ENCODE data around the gene SOCS4. TPM values are rescaled to one million over a fixed set of nuclear protein-coding genes. Genes with fewer than 3 reads are reported as not detected.
A peak's percentile ranks its signal among the peaks of the same experiment; 100 is the strongest.
"Not testable (repeated sequence)": the region's sequence is repeated elsewhere in the genome, so short reads cannot be mapped to it uniquely, and the experiment has no call there.

SOCS4 gene
- total and polyA plus RNA-seq, 2 of the 13 experiments (the other 11 are each of a cell fraction or from before 2014, with no cell fraction given): 4.0 to 10.0 TPM

DNA sequence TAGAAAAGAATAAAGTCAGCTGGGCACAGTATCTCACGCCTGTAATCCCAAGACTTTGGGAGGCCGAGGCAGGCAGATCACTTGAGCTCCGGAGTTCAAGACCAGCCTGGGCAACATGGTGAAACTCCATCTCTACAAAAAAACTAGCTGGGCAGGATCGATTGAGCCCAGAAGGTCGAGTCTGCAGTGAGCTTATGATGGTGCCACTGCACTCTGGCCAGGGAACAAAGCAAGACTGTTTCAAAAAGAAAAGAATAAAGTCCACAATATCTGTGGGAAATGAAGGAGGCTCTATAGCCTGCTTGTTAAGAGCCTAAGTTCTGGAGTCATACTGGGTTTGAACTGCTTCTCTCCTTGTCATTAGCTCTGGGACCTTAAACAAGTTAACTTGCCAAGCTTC, 32.3 kb downstream of the SOCS4 start (continued):
- TF ChIP-seq, protein P1, sequence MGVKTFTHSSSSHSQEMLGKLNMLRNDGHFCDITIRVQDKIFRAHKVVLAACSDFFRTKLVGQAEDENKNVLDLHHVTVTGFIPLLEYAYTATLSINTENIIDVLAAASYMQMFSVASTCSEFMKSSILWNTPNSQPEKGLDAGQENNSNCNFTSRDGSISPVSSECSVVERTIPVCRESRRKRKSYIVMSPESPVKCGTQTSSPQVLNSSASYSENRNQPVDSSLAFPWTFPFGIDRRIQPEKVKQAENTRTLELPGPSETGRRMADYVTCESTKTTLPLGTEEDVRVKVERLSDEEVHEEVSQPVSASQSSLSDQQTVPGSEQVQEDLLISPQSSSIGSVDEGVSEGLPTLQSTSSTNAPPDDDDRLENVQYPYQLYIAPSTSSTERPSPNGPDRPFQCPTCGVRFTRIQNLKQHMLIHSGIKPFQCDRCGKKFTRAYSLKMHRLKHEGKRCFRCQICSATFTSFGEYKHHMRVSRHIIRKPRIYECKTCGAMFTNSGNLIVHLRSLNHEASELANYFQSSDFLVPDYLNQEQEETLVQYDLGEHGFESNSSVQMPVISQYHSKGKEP (CRISPR knock-in tag; IDR thresholded peaks at IDR 0.05): no peak
- TF ChIP-seq ZBTB33 (CRISPR knock-in tag; IDR thresholded peaks at IDR 0.05) (no peak), ZNF256 (CRISPR knock-in tag; conservative IDR thresholded peaks at IDR 0.05) (no peak), TOPORS (CRISPR knock-in tag; IDR thresholded peaks at IDR 0.05) (no peak)

GRCh38 chr14:55062517-55063351, 35.7 kb downstream of the SOCS4 start:
- H3K27me3 ChIP-seq (ENCODE audit: control insufficient read depth in 1 of 2, insufficient read depth in 2 of 2, low read length in 2 of 2): no peaks in the 10 kb centered on the region
- POLR2A ChIA-PET: no interaction called here
- no peak overlapping the region for H3K4me3 ChIP-seq (replicated peaks in 1 of 3; ENCODE audit: insufficient read depth in 1 of 3, low read depth in 2 of 3, low read length in 3 of 3)
- H3K9ac ChIP-seq (ENCODE audit: insufficient read depth, low read depth, low read length): no peak overlapping the region
- CTCF ChIA-PET (ENCODE audit: low intra/inter-chr PET ratio, low total read pairs): no interaction called here
- H3K9me3 ChIP-seq (ENCODE audit: low read length): no peaks in the 10 kb centered on the region
- no peak overlapping the region for H2AFZ ChIP-seq (ENCODE audit: low read length)
- 97% methylated on average over 11 of the region's 11 CpGs for WGBS (ENCODE audit: low lambda C conversion rate)
- ATAC-seq (no peak; the same call in 2 of the 3 replicates), FAIRE-seq (no peak), DNase-seq (ENCODE audit: low spot score) (no peak)
- peaks cover 20% of the 10 kb centered on the region for H3K4me1 ChIP-seq (ENCODE audit: insufficient read depth, low read length)
- H4K20me1 ChIP-seq (ENCODE audit: insufficient read depth, low read length): 0 out of 2 replicates have a peak, but pooled peaks cover 5% of the 10 kb centered on the region
- no peak overlapping the region for H3K4me2 ChIP-seq (ENCODE audit: low read depth, low read length)
- peak; percentile 77; the same call in 1 of the 2 replicates for TF ChIP-seq POLR2AphosphoS2 (IDR thresholded peaks at IDR 0.05; ENCODE audit: low read depth, low read length)
- peak; percentile 42 for TF ChIP-seq RBM22 (optimal IDR thresholded peaks at IDR 0.05; ENCODE audit: low read length)
- TF ChIP-seq NFKBIZ (CRISPR knock-in tag; IDR thresholded peaks at IDR 0.05): no peak
- no peak overlapping the region for H3K27ac ChIP-seq (ENCODE audit: extremely low read length, insufficient read depth, low read length)
- in situ Hi-C loops (cut with HindIII; ENCODE audit: extremely low pct_ligation_motif_present, low pct_unique_long_range_greater_than_20kb): no loop called here
- peaks cover 43% of the 10 kb centered on the region for H3K79me2 ChIP-seq (ENCODE audit: insufficient read depth, low read length)
- no TSS peak for BruUV-seq (replicated peaks)
- peaks cover 10 to 39% of the 10 kb centered on the region in 2 experiments for H3K36me3 ChIP-seq (replicated peaks in 1 of 2; ENCODE audit: control insufficient read depth in 1 of 2, insufficient read depth in 2 of 2, low read length in 2 of 2)
- intact Hi-C loops (cut with micrococcal nuclease; ENCODE audit: unreplicated experiment): no loop called here

DNA sequence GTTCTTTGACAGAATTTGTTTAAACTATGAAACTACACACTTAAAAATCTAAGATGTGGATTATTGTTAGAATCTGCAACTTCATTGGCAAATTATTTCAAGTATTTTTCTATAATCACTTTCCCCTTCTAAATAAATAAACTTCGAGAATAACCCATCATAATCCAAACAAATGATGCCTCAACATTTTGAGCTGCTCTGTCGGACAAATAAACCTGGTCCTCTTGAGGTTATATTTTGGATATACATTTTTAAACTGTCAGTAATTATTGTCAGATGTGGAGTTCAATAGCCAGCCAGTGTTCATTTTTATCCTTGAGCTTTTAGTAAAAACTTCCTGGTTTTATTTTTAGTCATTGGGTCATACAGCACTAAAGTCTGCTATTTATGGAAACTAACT, 37.9 kb downstream of the SOCS4 start:
- FAIRE-seq; H2AFZ ChIP-seq (ENCODE audit: low read length); H3K27me3 ChIP-seq (ENCODE audit: control insufficient read depth in 1 of 2, insufficient read depth in 2 of 2, low read length in 2 of 2); ATAC-seq; CTCF ChIA-PET (ENCODE audit: low intra/inter-chr PET ratio, low total read pairs); H4K20me1 ChIP-seq (ENCODE audit: insufficient read depth, low read length); POLR2A ChIA-PET; intact Hi-C loops (cut with micrococcal nuclease; ENCODE audit: unreplicated experiment); H3K9me3 ChIP-seq (ENCODE audit: low read length); H3K9ac ChIP-seq (ENCODE audit: insufficient read depth, low read depth, low read length); in situ Hi-C loops (cut with HindIII; ENCODE audit: extremely low pct_ligation_motif_present, low pct_unique_long_range_greater_than_20kb); H3K4me1 ChIP-seq (ENCODE audit: insufficient read depth, low read length); H3K4me3 ChIP-seq (replicated peaks in 1 of 3; ENCODE audit: insufficient read depth in 1 of 3, low read depth in 2 of 3, low read length in 3 of 3); H3K4me2 ChIP-seq (ENCODE audit: low read depth, low read length); DNase-seq (ENCODE audit: low spot score); H3K27ac ChIP-seq (ENCODE audit: extremely low read length, insufficient read depth, low read length): not testable (repeated sequence)
- peaks cover 10 to 37% of the 10 kb centered on the region in 2 experiments for H3K36me3 ChIP-seq (replicated peaks in 1 of 2; ENCODE audit: control insufficient read depth in 1 of 2, insufficient read depth in 2 of 2, low read length in 2 of 2)
- peaks cover 23% of the 10 kb centered on the region for H3K79me2 ChIP-seq (ENCODE audit: insufficient read depth, low read length)
- 96% methylated on average over 2 of the region's 2 CpGs for WGBS (ENCODE audit: low lambda C conversion rate)
- BruUV-seq (replicated peaks): TSS peak; percentile 20
